ENCODE data around the gene KIAA1328.
"Not testable (repeated sequence)": the region's sequence is repeated elsewhere in the genome, so short reads cannot be mapped to it uniquely, and the experiment has no call there.

The KIAA1328 gene

DNA sequence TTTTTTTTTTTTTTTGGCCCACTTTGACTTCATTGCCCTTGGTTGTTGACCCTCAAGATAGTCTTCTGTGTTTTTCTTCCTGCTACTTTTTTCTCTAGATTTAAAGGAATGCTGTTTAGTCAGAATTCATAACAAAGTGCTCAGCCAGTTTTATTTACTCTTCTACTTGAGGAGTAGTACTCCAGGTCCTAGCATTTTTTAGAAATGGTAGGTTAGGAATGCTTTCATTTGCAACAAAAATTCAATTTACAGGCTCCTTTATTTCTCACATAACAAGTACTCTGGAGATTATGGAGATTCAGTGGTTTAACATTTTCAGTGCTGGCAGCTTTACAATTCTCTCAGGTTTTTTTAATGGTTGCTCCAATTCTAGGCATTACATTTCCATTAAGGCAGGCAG lies 58.2 kb downstream of the KIAA1328 start:
- no peak for DNase-seq (ENCODE audit: low read depth in 2 of 2)

DNA sequence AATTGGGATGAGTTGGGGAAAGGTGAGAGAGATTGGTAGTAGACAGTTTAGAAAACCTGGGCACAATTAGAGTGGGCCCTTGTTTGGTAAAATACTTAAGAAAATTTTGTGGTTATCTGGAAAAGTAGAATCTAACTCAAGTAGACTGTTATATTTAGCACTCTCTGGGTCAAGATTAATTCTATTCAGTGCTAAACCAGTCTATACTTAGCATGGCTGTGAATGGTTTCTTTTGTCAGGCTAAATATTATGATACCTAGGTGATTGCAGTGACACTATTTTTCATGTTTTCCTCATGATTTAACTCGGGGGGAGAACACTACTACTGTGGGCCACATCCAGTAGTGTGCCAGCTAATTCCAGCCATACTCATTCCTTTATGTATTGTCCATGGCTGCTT lies 58.9 kb downstream of the KIAA1328 start:
- DNase-seq (ENCODE audit: low read depth in 2 of 2), result no peak

- no peak for DNase-seq (ENCODE audit: low read depth in 2 of 2)
Observed at GRCh38 chr18:36888778-36889177, 59.9 kb downstream of the KIAA1328 start.

DNA sequence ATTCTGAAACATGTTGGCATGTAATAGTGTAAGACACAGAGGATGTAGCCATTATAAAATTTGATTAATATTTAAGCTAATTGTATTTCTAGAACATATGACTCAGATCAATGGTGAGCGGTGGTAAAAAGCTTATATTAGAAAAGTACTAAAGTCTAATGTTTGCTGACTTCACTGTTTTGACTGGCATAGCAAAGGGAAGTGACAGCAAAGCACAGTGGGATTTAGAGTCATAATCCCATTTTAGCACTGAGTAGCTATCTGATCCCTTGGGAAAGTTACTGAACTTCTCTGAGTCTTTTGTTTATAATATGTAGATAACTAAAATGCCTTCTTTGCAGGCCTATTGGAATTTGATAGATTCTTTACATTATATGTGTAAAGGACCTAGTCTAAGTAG lies 60.4 kb downstream of the KIAA1328 start:
- no peak for DNase-seq (ENCODE audit: low read depth in 2 of 2)

DNA sequence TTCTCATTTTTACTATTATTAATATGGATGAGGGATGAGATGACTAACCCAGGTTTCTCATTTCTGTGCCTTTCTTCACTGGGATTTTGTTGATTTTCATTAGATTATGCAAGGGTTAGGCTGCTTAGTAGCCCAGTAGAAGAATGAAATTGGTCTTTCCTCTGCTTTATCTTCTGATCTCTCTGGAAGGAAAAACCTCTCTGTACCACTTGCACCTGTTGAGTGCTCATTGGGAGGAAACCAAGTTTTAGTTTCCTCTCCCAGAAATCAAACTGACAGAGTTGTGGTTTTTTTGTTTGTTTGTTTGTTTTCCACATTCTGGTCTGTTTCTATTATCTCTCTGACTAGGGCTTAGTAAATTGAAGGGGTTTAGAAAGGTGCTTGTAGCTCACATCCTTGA lies 60.8 kb downstream of the KIAA1328 start:
- DNase-seq (ENCODE audit: low read depth in 2 of 2), result no peak

- DNase-seq (ENCODE audit: low read depth in 2 of 2), result no peak
Observed at GRCh38 chr18:36890598-36890997, 61.7 kb downstream of the KIAA1328 start.

DNA sequence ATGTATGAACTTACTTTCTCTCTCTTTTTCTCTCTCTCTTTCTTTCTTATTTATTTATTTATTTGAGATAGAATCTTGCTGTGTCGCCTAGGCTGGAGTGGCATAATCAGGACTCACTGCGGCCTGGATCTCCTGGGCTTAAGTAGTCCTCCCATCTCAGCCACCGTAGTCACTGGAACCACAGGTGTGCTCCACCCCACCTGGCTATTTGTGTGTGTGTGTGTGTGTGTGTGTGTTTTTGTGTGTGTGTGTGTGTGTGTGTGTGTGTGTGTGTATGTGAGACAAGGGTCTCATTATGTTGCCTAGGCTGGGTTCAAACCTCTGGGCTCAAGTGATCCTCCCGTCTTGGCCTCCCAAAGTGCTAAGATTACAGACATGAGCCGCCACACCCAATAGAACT lies 64.3 kb downstream of the KIAA1328 start:
- no peak for DNase-seq (ENCODE audit: low read depth in 2 of 2)

GRCh38 chr18:36895606-36896005 lies 66.7 kb downstream of the KIAA1328 start:
- no peak for DNase-seq (ENCODE audit: low read depth in 2 of 2)

DNA sequence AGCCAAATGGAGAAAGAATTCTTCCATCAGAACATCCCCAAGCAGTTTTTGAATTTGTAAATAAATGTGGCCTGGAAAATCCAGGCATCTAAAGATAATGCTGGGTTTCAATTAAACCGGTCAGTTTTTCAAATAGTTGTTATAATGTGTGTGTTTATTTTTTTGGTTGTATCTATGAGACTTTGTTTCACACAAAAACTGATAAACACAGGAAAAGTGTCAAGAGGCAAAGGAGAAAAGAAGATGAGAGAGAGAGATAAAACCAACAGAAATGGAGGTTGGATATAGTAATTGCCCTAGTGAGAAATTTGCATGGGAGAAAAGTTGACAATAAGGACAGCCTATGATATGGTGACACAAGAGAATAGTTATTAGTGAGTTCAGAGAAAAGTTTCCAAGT lies 68.3 kb downstream of the KIAA1328 start:
- no peak for DNase-seq (ENCODE audit: low read depth in 2 of 2)

GRCh38 chr18:36899289-36899688 lies 70.4 kb downstream of the KIAA1328 start:
- no peak for DNase-seq (ENCODE audit: low read depth in 2 of 2)

DNA sequence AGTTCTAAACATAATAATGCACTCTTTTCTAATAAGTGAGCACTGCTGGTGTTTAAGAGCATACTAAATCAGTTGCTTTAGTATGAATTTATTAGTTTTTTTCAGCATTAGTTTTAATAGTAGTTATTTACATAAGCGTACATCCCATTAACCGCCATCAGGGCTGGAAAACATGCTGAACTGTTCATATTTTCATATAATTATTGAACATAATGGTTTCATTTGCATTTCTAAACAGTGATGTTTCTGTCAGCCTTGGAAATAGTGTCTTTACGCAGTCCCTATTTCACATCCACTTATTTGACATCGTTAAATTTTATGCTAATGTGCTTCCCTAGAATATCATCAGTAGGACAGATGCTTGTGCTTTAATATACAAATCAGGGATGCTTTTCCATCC lies 71.5 kb downstream of the KIAA1328 start:
- no peak for DNase-seq (ENCODE audit: low read depth in 2 of 2)

- no peak for DNase-seq (ENCODE audit: low read depth in 2 of 2)
Observed at GRCh38 chr18:36901277-36901701, 72.4 kb downstream of the KIAA1328 start.

- no peak for DNase-seq (ENCODE audit: low read depth in 2 of 2)
Observed at GRCh38 chr18:36903215-36903928, 74.4 kb downstream of the KIAA1328 start.

GRCh38 chr18:36905571-36905970 lies 76.6 kb downstream of the KIAA1328 start:
- no peak for DNase-seq (ENCODE audit: low read depth in 2 of 2)

DNA sequence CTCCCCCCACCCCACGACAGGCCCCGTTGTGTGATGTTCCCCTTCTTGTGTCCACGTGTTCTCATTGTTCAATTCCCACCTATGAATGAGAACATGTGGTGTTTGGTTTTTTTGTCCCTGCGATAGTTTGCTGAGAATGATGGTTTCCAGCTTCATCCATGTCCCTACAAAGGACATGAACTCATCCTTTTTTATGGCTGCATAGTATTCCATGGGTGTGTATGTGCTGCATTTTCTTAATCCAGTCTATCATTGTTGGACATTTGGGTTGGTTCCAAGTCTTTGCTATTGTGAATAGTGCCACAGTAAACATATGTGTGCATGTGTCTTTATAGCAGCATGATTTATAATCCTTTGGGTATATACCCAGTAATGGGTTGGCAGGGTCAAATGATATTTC lies 80.4 kb downstream of the KIAA1328 start:
- not testable (repeated sequence) for DNase-seq (ENCODE audit: low read depth in 2 of 2)

DNA sequence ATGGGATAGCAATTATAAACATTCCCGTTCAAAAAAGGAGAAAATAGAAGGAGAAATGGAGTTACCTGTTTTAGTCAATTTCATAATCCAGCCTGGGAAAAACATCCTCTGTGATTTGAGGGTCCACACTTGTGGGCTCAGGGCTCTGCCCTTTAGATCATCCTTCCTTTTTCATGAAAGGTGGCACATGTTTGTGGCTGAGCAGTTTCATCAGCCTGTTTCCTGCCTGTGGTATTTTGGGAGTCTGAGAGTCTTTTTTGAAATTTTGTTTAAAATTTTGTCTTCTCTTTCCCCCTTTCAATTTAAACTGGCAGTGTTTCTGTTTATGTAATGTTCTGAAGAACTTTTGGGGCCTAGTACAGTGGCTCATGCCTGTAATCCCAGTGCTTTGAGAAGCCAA lies 84.0 kb downstream of the KIAA1328 start:
- DNase-seq (ENCODE audit: low read depth in 2 of 2), result no peak

DNA sequence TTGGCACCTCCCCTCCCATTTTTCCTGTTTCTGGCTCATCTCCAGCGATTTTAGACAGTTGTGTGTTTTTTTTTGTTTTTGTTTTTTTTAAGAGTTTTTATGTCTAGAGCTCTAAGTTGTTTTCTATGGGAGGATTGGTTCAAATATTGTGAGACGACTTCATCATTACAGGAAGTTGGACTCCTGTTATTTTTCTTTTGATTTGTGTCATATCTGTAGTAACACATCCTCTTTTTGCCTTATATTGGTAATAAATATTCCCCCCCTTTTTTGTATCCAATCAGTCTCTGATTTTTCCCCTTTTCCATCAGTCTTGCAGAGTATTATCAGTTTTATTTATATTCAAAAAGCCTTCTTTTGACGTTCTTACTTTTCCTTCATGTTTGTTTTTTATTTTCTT lies 89.0 kb downstream of the KIAA1328 start:
- DNase-seq (ENCODE audit: low read depth in 2 of 2), result no peak

GRCh38 chr18:36929601-36930000 lies 100.7 kb downstream of the KIAA1328 start:
- no peak for DNase-seq (ENCODE audit: low read depth in 2 of 2)

DNA sequence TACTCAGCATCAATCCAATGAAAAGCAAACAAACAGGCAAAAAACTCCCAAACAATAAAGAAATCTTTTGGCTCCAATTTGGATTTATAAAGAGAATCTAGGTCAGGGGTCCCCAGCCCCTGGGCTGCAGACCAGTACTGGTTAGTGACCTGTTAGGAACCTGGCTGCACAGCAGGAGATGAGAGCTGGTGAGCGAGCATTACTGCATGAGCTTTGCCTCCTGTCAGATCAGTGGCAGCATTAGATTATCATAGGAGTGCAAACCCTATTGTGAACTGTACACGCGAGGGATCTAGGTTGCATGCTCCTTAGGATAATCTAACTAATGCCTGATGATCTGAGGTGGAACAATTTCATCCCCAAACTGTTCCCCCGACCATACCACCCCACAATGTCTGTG lies 102.2 kb downstream of the KIAA1328 start:
- DNase-seq (ENCODE audit: low read depth in 2 of 2), result no peak

DNA sequence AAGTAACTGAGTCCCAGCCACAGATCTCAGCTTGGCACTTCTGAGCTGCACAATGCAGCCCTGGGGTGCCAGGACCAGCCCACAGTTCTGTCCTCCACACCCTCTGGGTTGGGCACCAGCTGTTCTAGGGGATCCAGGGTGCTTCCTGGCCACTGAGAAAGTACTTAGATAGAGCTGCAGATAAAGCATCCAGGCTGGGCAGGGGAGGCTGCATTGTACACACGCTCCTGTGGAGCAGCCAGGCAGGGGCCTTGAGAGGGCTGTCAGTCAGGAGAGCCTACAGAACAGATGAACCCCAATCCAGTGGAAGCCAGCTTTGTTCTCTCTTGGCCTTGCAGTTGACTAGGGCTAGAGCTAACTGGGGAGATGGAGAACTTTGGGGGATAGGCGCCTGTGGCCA lies 104.6 kb downstream of the KIAA1328 start:
- no peak for DNase-seq (ENCODE audit: low read depth in 2 of 2)

GRCh38 chr18:36934884-36935283 lies 106.0 kb downstream of the KIAA1328 start:
- DNase-seq (ENCODE audit: low read depth in 2 of 2), result no peak

GRCh38 chr18:36942264-36942663 lies 113.3 kb downstream of the KIAA1328 start:
- no peak for DNase-seq (ENCODE audit: low read depth in 2 of 2)

DNA sequence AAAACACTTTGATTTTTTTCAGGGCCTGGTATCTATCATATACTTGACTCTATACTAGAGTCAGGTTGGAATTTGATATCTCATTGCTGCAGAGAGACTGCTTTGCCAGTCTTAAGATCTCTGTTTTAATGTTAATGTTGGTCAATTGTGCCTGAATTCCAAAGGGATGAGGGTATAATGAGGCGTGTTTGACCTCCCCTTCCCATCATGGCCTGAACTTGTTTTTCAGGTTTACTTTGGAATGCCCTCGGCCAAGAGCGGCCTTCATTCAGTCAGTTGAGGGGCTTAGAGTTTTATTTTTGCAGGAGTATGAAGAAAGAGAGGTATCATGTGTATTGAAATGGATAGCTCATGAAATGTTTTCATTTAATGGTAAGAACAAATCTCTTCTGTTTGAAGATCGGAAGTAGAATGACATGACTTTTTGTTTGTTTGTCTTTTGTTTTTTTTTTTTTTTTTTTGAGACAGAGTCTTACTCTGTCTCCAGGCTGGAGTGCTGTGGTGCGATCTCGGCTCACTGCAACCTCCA lies 119.0 kb downstream of the KIAA1328 start:
- DNase-seq (ENCODE audit: low read depth in 2 of 2), result no peak

DNA sequence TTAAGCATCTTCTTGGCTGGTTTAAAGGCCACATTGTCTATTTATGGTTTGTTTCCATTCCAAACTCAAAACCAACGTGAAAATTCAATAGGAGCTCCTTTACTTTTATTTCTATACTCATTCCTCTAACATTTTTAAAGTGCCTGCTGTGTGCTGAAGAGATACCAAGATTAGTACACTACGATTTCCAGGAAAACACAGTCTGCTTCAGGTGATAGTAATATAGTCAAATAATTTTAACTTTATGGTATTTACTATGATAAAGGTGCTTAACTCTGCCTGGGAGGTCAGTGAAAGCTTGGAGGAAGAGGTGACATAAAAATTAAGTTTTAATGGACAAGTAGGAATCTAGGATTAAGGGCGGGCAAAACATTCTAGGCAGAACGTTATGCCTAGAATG lies 121.4 kb downstream of the KIAA1328 start:
- no peak for DNase-seq (ENCODE audit: low read depth in 2 of 2)

Data from stimulated activated CD4-positive, alpha-beta T cell treated with anti-CD3 and anti-CD28 coated beads, Interleukin-12 subunit alpha, Interleukin-12 subunit beta, amount 100 ng/mL, for 24 hours (primary cell).